Lung (tissue), 12 donors: ENCODE measurements around the gene POSTN. TPM values are rescaled to one million over a fixed set of nuclear protein-coding genes. Genes with fewer than 3 reads are reported as not detected.

Experiments used
- ATAC-seq: fragments of 200-7000 bp; cut with Tn5 transposase; one replicate; pipeline ENCODE4 v1.9.1; 2020; ENCODE audit warnings: moderate number of reproducible peaks; ENCODE audit not compliant: insufficient read depth, low FRiP score
- DNase-seq, 3 donors: peaks; one replicate each; pipeline ENCODE4 v3.0.0-alpha.2; 2013 to 2017
- H3K27ac ChIP-seq, 2 donors: one replicate each; pipeline ENCODE4 v1.5.1; 2013; ENCODE audit warnings: mild to moderate bottlenecking in 2 of 2, moderate library complexity in 2 of 2, control low read depth in 1 of 2, inconsistent platforms in 1 of 2, low read depth in 1 of 2, low read length in 1 of 2
- H3K27me3 ChIP-seq, 3 donors: one replicate each; pipeline ENCODE4 v1.5.1; 2013; ENCODE audit warnings: low read length in 2 of 3; ENCODE audit not compliant: control insufficient read depth in 3 of 3, insufficient read depth in 3 of 3
- H3K36me3 ChIP-seq, 4 donors: one replicate each; pipeline ENCODE4 v1.5.1; 2013; ENCODE audit warnings: low read length in 4 of 4, mild to moderate bottlenecking in 1 of 4, moderate library complexity in 1 of 4; ENCODE audit not compliant: control insufficient read depth in 4 of 4, insufficient read depth in 4 of 4
- H3K4me1 ChIP-seq, 5 donors: one replicate each; pipeline ENCODE4 v1.5.1; 2013; ENCODE audit warnings: low read length in 5 of 5, mild to moderate bottlenecking in 2 of 5, moderate library complexity in 1 of 5; ENCODE audit not compliant: control insufficient read depth in 5 of 5, insufficient read depth in 5 of 5
- H3K4me3 ChIP-seq: one replicate; pipeline ENCODE4 v1.5.1; 2013; ENCODE audit warnings: mild to moderate bottlenecking, control low read depth, moderate library complexity
- H3K9ac ChIP-seq, 2 donors: one replicate each; pipeline ENCODE4 v1.5.1; 2013; ENCODE audit warnings: low read length in 2 of 2, control low read depth in 1 of 2; ENCODE audit not compliant: insufficient read depth in 1 of 2
- H3K9me3 ChIP-seq, 4 donors: one replicate each; pipeline ENCODE4 v1.5.1; 2013; ENCODE audit warnings: low read length in 3 of 4, mild to moderate bottlenecking in 1 of 4, moderate library complexity in 1 of 4; ENCODE audit not compliant: control insufficient read depth in 4 of 4, insufficient read depth in 3 of 4
- CTCF ChIP-seq: IDR thresholded peaks from 2 replicates; pipeline ENCODE4 v1.5.1; 2012; ENCODE audit warnings: mild to moderate bottlenecking; ENCODE audit errors: control extremely low read depth, extremely low read depth
- WGBS, 2 donors: extraction: QIAGEN DNeasy Blood & Tissue Kit; methylation state at CpG; one replicate each; pipeline ENCODE4 v1.1.7; 2013; 5-methylcytosine and 5-hydroxymethylcytosine counted together
- polyA plus RNA-seq, 2 donors: library from polyadenylated mRNA; stranded (reverse); fragments of 200-250 nt; gene quantifications; one replicate each; pipeline ENCODE4 v1.2.1, GENCODE V29; 2013
- total RNA-seq, 2 donors: library from RNA; depleted of rRNA in 1 of 2; stranded (reverse); fragments of >200 nt in 1 of 2; gene quantifications; one replicate each; pipeline ENCODE4 v1.2.1, GENCODE V29; 2014 to 2021
- donor health status: control.
- donor health status: control.
- donor health status: Bipolar disorder and iron deficiency.
- donor health status: healthy.
- donor health status: DM: yes; HTN: yes; CAD: no.

POSTN gene
- total and polyA plus RNA-seq, 4 donors: 9.3 to 280 (median 21.7) TPM

- no peak for DNase-seq
- Histone ChIP-seq H3K9ac (no peak overlapping the region), H3K27ac (no peak overlapping the region), H3K9me3 (no peaks in the 10 kb centered on the region), H3K36me3 (no peaks in the 10 kb centered on the region), H3K4me1 (no peaks in the 10 kb centered on the region), H3K27me3 (no peaks in the 10 kb centered on the region), H3K4me3 (no peak overlapping the region)
- no peak for ATAC-seq
- 84 to 85% methylated on average over 2 of the region's 2 CpGs for WGBS, 2 donors
- no peak for TF ChIP-seq CTCF
Observed at GRCh38 chr13:37529751-37530385, 68.7 kb downstream of the POSTN start.

DNA sequence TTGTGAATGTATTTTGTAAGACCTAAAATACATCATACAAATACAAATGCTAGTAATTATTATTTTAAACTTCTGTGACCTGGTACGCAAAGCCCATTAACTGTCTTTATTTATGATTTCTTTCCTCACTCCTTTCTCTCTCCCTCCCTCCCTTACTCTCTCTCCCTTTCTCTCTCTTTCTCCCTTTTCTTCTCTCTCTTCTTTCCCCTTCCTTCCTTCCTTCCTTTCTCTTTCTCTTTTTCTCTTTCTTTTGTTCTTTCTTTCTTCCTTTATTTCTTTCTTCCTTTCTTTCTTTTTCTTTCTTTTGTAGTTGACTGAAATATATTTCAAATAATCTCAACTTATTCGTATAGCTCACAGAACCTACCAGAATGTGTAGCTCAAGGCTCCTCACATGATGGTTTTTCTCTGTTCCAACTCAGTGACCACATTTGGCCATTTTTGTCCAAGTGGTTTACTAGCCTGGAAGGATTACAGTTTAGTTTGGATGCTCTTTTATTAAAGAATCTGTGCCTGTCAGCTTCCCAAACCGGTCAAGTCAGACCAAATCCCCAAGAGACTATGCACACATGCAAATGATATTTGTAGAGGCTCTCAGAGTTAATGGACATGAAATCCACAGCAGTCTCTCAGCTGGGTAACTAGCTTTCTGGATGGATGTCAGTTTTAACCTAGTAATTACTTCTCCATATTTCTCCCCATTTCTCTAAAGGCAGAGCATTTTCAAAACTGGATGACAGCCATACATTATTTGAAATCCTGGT, 71.7 kb downstream of the POSTN start:
- Histone ChIP-seq H3K9ac (no peak overlapping the region), H3K27ac (no peak overlapping the region), H3K27me3 (no peaks in the 10 kb centered on the region), H3K4me1 (no peaks in the 10 kb centered on the region), H3K9me3 (peaks cover 0 to 2% (median 0%) of the 10 kb centered on the region in 4 donors), H3K36me3 (no peaks in the 10 kb centered on the region), H3K4me3 (no peak overlapping the region)
- no peak for DNase-seq
- WGBS, 2 donors: 80 to 84% methylated on average over 3 of the region's 3 CpGs
- no peak for ATAC-seq
- no peak for TF ChIP-seq CTCF

DNA sequence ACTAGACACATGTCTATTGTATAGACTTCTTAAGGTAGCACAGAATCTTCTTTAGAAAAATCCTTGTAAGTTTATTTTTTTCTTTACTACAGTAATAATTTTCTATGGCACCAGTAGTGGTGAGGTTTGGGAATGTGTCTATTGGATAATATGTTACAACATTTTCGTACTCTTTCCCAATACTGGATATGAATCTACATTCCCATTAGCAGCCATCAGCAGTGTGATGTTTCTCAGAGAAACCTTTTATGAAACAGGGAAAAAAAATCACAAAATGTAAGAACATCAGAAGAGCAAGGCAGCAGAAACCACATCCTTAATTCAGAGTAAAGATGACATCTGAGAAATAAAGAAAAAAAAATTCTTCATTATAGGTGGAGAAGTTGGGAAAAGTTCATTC, 83.3 kb downstream of the POSTN start:
- H3K9me3 ChIP-seq: no peaks in the 10 kb centered on the region
- WGBS, 2 donors: 95% methylated on average over 1 of the region's 1 CpG
- DNase-seq: no peak
- H3K9ac ChIP-seq: no peak overlapping the region
- H3K36me3 ChIP-seq: no peaks in the 10 kb centered on the region
- H3K4me1 ChIP-seq: peaks cover 0 to 2% (median 0%) of the 10 kb centered on the region in 5 donors
- no peak for TF ChIP-seq CTCF
- no peak overlapping the region for H3K4me3 ChIP-seq
- no peak for ATAC-seq
- H3K27ac ChIP-seq: no peak overlapping the region
- H3K27me3 ChIP-seq: no peaks in the 10 kb centered on the region
